HG02763 (cell line): Measurements from ENCODE around the gene UQCR11.

ENCODE experiments used
- ATAC-seq: cut with Tn5 transposase; IDR thresholded peaks from one replicate; pipeline ENCODE4 v1.9.1; 2021; ENCODE audit warnings: mild to moderate bottlenecking, moderate library complexity; ENCODE audit not compliant: unreplicated experiment

The UQCR11 gene

GRCh38 chr19:1618157-1619093 lies 13.2 kb upstream of the UQCR11 start:
- no peak for ATAC-seq

GRCh38 chr19:1616875-1617274 lies 11.6 kb upstream of the UQCR11 start:
- no peak for ATAC-seq

GRCh38 chr19:1616396-1616795 lies 11.1 kb upstream of the UQCR11 start:
- no peak for ATAC-seq

- ATAC-seq, result no peak
Observed at GRCh38 chr19:1615156-1615765, 10.0 kb upstream of the UQCR11 start.

- ATAC-seq, result no peak
Observed at GRCh38 chr19:1613808-1614570, 8.7 kb upstream of the UQCR11 start.

GRCh38 chr19:1613146-1613545 lies 7.9 kb upstream of the UQCR11 start:
- no peak for ATAC-seq

- ATAC-seq, result no peak
Observed at GRCh38 chr19:1612114-1613086, 7.1 kb upstream of the UQCR11 start.

GRCh38 chr19:1611353-1611752 lies 6.1 kb upstream of the UQCR11 start:
- ATAC-seq, result no peak

- ATAC-seq, result no peak
Observed at GRCh38 chr19:1610579-1610978, 5.3 kb upstream of the UQCR11 start.

- ATAC-seq, result no peak
Observed at GRCh38 chr19:1609680-1610474, 4.6 kb upstream of the UQCR11 start.

GRCh38 chr19:1609103-1609396 lies 3.8 kb upstream of the UQCR11 start:
- no peak for ATAC-seq

GRCh38 chr19:1608359-1609102 lies 3.3 kb upstream of the UQCR11 start:
- ATAC-seq, result no peak

- no peak for ATAC-seq
Observed at GRCh38 chr19:1606138-1606651, 933 bp upstream of the UQCR11 start.

GRCh38 chr19:1602091-1602707 lies 3.1 kb downstream of the UQCR11 start:
- no peak for ATAC-seq

GRCh38 chr19:1601613-1602064 lies 3.6 kb downstream of the UQCR11 start:
- ATAC-seq, result no peak

GRCh38 chr19:1599460-1599846 lies 5.8 kb downstream of the UQCR11 start:
- ATAC-seq, result no peak

- no peak for ATAC-seq
Observed at GRCh38 chr19:1598777-1599459, 6.3 kb downstream of the UQCR11 start.

GRCh38 chr19:1593501-1593772 lies 11.8 kb downstream of the UQCR11 start:
- no peak for ATAC-seq
